Right lobe of liver (tissue), 4 donors: ENCODE data around the gene RGS9.

ENCODE experiments used
- POLR2A ChIP-seq: fragments of 450-650 bp; IDR thresholded peaks from one replicate; pipeline ENCODE4 v1.6.1; 2017; ENCODE audit warnings: antibody characterized with exemption, mild to moderate bottlenecking
- TF ChIP-seq, protein P1 (sequence below), 4 donors: fragments of 200-600 bp in 3 of 4; fragments of 450-650 bp in 1 of 4; IDR thresholded peaks; one replicate each; pipeline versions ENCODE4 v1.5.1 to v1.8.0; 2016 to 2022; ENCODE audit warnings: antibody characterized with exemption in 4 of 4, mild to moderate bottlenecking in 2 of 4
- donor health status: DM: no; HTN: no; CAD: no.
- donor health status: DM: no; HTN: no; CAD: no.
- donor health status: DM: no; HTN: yes; CAD: no.

DNA sequence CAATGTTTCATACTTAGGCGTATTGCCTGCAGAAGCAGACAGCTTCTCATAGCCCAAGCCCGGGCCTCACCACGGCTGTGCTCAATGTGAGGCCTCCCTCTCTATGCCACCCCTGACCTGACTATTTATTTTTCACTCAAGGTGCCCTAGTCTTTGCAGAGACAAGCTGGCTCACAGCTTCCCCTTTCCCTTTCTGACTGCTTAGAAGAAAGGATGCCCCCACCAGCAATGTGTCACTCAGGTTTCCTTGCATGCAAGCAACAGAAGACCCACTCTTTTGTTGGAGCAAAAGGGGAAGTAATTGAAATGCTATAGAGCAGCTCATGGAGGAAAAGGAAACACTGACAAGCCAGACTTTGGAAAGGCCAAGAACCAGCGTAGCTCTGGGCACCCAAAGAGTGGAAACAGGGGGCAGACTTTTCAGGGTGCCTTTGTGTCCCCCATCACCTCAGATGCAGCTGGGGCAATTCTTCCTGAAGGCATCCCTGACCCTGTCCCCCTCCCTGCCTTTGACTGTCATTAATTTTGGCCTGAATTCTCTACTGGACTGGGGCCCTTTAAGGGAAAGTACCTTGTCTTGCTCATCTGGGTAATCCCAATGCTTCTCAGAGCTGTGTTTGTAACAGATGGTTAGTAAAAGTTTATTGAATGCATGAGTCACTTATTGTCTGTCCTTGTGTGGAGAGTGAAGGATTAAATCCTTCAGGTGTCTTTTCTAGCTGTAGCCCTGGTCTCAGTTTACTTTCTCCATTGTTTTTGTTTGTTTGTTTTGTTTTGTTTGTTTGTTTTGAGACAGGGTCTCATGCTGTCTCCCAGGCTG is 17.8 kb downstream of the RGS9 start:
- TF ChIP-seq, protein P1, sequence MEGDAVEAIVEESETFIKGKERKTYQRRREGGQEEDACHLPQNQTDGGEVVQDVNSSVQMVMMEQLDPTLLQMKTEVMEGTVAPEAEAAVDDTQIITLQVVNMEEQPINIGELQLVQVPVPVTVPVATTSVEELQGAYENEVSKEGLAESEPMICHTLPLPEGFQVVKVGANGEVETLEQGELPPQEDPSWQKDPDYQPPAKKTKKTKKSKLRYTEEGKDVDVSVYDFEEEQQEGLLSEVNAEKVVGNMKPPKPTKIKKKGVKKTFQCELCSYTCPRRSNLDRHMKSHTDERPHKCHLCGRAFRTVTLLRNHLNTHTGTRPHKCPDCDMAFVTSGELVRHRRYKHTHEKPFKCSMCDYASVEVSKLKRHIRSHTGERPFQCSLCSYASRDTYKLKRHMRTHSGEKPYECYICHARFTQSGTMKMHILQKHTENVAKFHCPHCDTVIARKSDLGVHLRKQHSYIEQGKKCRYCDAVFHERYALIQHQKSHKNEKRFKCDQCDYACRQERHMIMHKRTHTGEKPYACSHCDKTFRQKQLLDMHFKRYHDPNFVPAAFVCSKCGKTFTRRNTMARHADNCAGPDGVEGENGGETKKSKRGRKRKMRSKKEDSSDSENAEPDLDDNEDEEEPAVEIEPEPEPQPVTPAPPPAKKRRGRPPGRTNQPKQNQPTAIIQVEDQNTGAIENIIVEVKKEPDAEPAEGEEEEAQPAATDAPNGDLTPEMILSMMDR (IDR thresholded peaks at IDR 0.05), result no peak
- TF ChIP-seq POLR2A, result no peak
